WTC11 (cell line): ENCODE data around the gene RFESD. TPM values are rescaled to one million over a fixed set of nuclear protein-coding genes. Genes with fewer than 3 reads are reported as not detected.
A peak's percentile ranks its signal among the peaks of the same experiment; 100 is the strongest.

Experiments
- ATAC-seq: fragments of 200-7000 bp; cut with Tn5 transposase; 2 replicates; pipeline ENCODE4 v1.10.0; 2021; ENCODE audit warnings: mild to moderate bottlenecking, moderate library complexity
- CTCF ChIA-PET: fragments of 300-600 bp; sonication (Branson Sonifier 250); formaldehyde crosslinking; loops from one replicate; lab custom pipeline; 2021; ENCODE audit warnings: antibody characterized with exemption; lab: Charles Lee
- POLR2A ChIA-PET: fragments of 350-600 bp; sonication (Branson Sonifier 250); formaldehyde crosslinking; loops from one replicate; lab custom pipeline; 2021; ENCODE audit warnings: antibody characterized with exemption; lab: Charles Lee
- DNase-seq: peaks from one replicate; pipeline ENCODE4 v3.0.0; 2021; ENCODE audit warnings: low spot score
- H3K27ac Mint-ChIP-seq: 2 replicates; pipeline ENCODE4 v1.8.0; 2021; ENCODE audit warnings: mixed read lengths
- H3K27me3 Mint-ChIP-seq: 2 replicates; pipeline ENCODE4 v1.8.0; 2021; ENCODE audit warnings: low read depth, mild to moderate bottlenecking, moderate library complexity, mixed read lengths
- H3K36me3 Mint-ChIP-seq: 2 replicates; pipeline ENCODE4 v1.8.0; 2021; ENCODE audit warnings: mixed read lengths
- H3K4me1 Mint-ChIP-seq: 2 replicates; pipeline ENCODE4 v1.8.0; 2022; ENCODE audit warnings: mixed read lengths
- H3K4me3 Mint-ChIP-seq: 2 replicates; pipeline ENCODE4 v1.8.0; 2021; ENCODE audit warnings: mild to moderate bottlenecking, moderate library complexity, mixed read lengths
- H3K9me3 Mint-ChIP-seq: 2 replicates; pipeline ENCODE4 v1.8.0; 2021; ENCODE audit warnings: mixed read lengths
- AFF4 ChIP-seq: sonication (generic); formaldehyde crosslinking; IDR thresholded peaks from 2 replicates; pipeline ENCODE4 v1.8.1; 2023; ENCODE audit warnings: mild to moderate bottlenecking, missing genetic modification reagents, borderline replicate concordance
- CBFB ChIP-seq: sonication (generic); formaldehyde crosslinking; IDR thresholded peaks from 2 replicates; pipeline ENCODE4 v1.8.1; 2022; ENCODE audit warnings: mild to moderate bottlenecking, low read depth, missing genetic modification reagents
- CREM ChIP-seq: sonication (generic); formaldehyde crosslinking; IDR thresholded peaks from 2 replicates; pipeline ENCODE4 v1.8.1; 2022; ENCODE audit warnings: mild to moderate bottlenecking, missing genetic modification reagents, moderate library complexity
- E2F5 ChIP-seq: sonication (generic); formaldehyde crosslinking; IDR thresholded peaks from 2 replicates; pipeline ENCODE4 v1.8.1; 2022; ENCODE audit warnings: mild to moderate bottlenecking, moderate library complexity, missing genetic modification reagents
- EMX1 ChIP-seq: fragments of 250-450 bp; sonication (Bioruptor Pico); IDR thresholded peaks from 2 replicates; pipeline ENCODE4 v1.8.0; 2021; ENCODE audit warnings: mild to moderate bottlenecking
- FOXK1 ChIP-seq: sonication (generic); formaldehyde crosslinking; IDR thresholded peaks from 2 replicates; pipeline ENCODE4 v1.8.0; 2022; ENCODE audit warnings: mild to moderate bottlenecking, moderate library complexity, missing genetic modification reagents
- HMGXB4 ChIP-seq: sonication (generic); formaldehyde crosslinking; IDR thresholded peaks from 2 replicates; pipeline ENCODE4 v1.8.1; 2023; ENCODE audit warnings: mild to moderate bottlenecking, moderate library complexity, missing genetic modification reagents
- NFE2L1 ChIP-seq: sonication (generic); formaldehyde crosslinking; IDR thresholded peaks from 2 replicates; pipeline ENCODE4 v1.8.1; 2023; ENCODE audit warnings: missing genetic modification reagents
- PRDM15 ChIP-seq: sonication (generic); formaldehyde crosslinking; IDR thresholded peaks from 2 replicates; pipeline ENCODE4 v1.8.0; 2022; ENCODE audit warnings: missing genetic modification reagents
- SP1 ChIP-seq: sonication (generic); formaldehyde crosslinking; conservative IDR thresholded peaks from 2 replicates; pipeline ENCODE4 v1.8.1; 2022; ENCODE audit warnings: missing genetic modification reagents
- TCF7 ChIP-seq: sonication (generic); formaldehyde crosslinking; IDR thresholded peaks from 2 replicates; pipeline ENCODE4 v1.8.0; 2022; ENCODE audit warnings: mild to moderate bottlenecking, low read depth, missing genetic modification reagents, moderate library complexity
- USF1 ChIP-seq: sonication (generic); formaldehyde crosslinking; IDR thresholded peaks from 2 replicates; pipeline ENCODE4 v1.8.0; 2022; ENCODE audit warnings: mild to moderate bottlenecking, missing genetic modification reagents
- ZBTB43 ChIP-seq: sonication (generic); formaldehyde crosslinking; IDR thresholded peaks from 2 replicates; pipeline ENCODE4 v1.8.1; 2023; ENCODE audit warnings: mild to moderate bottlenecking, missing genetic modification reagents
- ZNF138 ChIP-seq: sonication (generic); formaldehyde crosslinking; conservative IDR thresholded peaks from 2 replicates; pipeline ENCODE4 v1.8.1; 2022; ENCODE audit warnings: mild to moderate bottlenecking, moderate library complexity, missing genetic modification reagents
- ZNF232 ChIP-seq: sonication (generic); formaldehyde crosslinking; IDR thresholded peaks from 2 replicates; pipeline ENCODE4 v1.8.0; 2022; ENCODE audit warnings: mild to moderate bottlenecking, missing genetic modification reagents
- ZNF263 ChIP-seq: sonication (generic); formaldehyde crosslinking; IDR thresholded peaks from 2 replicates; pipeline ENCODE4 v1.8.1; 2022; ENCODE audit warnings: low read depth, mild to moderate bottlenecking, moderate library complexity, missing genetic modification reagents
- ZNF396 ChIP-seq: fragments of 250-450 bp; sonication (Bioruptor Pico); IDR thresholded peaks from 2 replicates; pipeline ENCODE4 v1.8.0; 2021; ENCODE audit warnings: mild to moderate bottlenecking, moderate library complexity, borderline replicate concordance
- total RNA-seq: library from RNA; stranded (reverse); gene quantifications from 3 replicates; pipeline ENCODE4 v1.2.3, GENCODE V29; 2021

The RFESD gene
- total RNA-seq, 1 experiment from 2014 or later, result 5.7 TPM

DNA sequence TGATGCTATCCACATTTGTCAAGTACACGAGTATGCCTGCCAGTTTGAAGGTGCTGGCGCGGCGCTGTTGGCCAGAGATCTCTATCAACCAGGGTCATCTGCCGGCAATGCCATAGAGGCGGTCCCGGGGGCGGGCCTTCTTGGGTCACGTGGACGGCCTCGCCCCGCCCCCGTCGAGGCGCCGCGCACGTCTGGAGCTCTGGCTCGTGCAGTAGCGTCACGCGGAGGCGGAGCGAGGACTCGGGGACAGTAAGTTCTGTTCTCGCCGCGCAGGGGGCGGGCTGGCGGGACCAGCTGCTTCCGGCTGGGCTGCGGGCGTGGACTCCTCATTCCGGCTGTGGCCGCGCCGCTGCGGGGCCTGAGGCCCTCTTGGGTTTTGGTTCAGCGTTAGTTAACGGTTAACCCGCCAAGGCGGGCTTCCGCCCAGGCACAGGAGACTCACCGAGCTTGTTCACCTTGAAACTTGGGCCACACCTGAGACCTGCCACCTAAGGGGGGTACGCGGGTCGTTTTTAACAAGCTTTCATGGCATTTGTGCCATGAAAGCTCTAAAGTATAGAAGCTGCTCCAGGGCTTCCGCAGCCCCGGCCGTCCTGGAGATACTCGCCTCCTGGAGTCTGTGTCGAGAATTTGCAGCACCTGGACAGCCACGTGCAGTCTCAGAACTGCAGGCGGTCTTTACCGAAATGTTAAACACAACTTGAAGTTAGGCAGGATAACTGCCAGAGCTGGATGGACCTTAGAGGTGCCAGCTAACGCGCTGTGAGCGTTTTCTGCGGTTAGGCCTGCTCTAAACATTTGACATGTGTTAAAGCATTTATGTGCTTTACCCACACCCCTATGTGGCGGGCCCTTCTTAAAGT, at the start of gene RFESD (continued):
- TF ChIP-seq SP1, result peak; percentile 79
- TF ChIP-seq ZNF396 (CRISPR knock-in tag), result no peak
- 0 out of 2 replicates have a peak, but pooled peaks have one; percentile 26 for TF ChIP-seq CREM
- peak; percentile 91 for TF ChIP-seq ZNF232 (CRISPR knock-in tag)
- TF ChIP-seq HMGXB4 (CRISPR knock-in tag), result peak; percentile 43; the same call in 1 of the 2 replicates
- TF ChIP-seq E2F5 (CRISPR knock-in tag), result peak; percentile 77; the same call in 1 of the 2 replicates
- no peak for TF ChIP-seq CBFB (CRISPR knock-in tag)
- peak; percentile 97 for TF ChIP-seq USF1 (CRISPR knock-in tag)
- no peak for TF ChIP-seq TCF7 (CRISPR knock-in tag)
- TF ChIP-seq FOXK1 (CRISPR knock-in tag), result peak; percentile 60; the same call in 1 of the 2 replicates

- H3K27me3 Mint-ChIP-seq, result no peaks in the 10 kb centered on the region
- CTCF ChIA-PET, result interaction anchor here (0.7 kb wide), 1 partner anchor 44 kb away, joined by 3 read pairs; the partner anchor contains the start of genes ARSK and SKIC3
- DNase-seq, result no peak
- no peaks in the 10 kb centered on the region for H3K4me1 Mint-ChIP-seq
- no peak overlapping the region for H3K27ac Mint-ChIP-seq
- H3K4me3 Mint-ChIP-seq, result no peak overlapping the region
- no peak for TF ChIP-seq ZNF138 (CRISPR knock-in tag)
- no peak for TF ChIP-seq NFE2L1 (CRISPR knock-in tag)
- no peak for TF ChIP-seq EMX1 (CRISPR knock-in tag)
- TF ChIP-seq ZBTB43 (CRISPR knock-in tag), result no peak
- TF ChIP-seq AFF4, result no peak
- no peak for TF ChIP-seq ZNF263 (CRISPR knock-in tag)
- no peak for TF ChIP-seq PRDM15 (CRISPR knock-in tag)
- peak; percentile 71 for ATAC-seq
- no peaks in the 10 kb centered on the region for H3K36me3 Mint-ChIP-seq
- POLR2A ChIA-PET, result no interaction called here
- no peaks in the 10 kb centered on the region for H3K9me3 Mint-ChIP-seq
Measured at GRCh38 chr5:95599252-95599651, 47.3 kb upstream of the RFESD start.
